ENCODE results near the gene TAF11L7. TPM values are rescaled to one million over a fixed set of nuclear protein-coding genes. Genes with fewer than 3 reads are reported as not detected.
"Not testable (repeated sequence)": the region's sequence is repeated elsewhere in the genome, so short reads cannot be mapped to it uniquely, and the experiment has no call there.

Gene TAF11L7
- total RNA-seq, 1 donor from 2014 or later, result not detected

GRCh38 chr5:17614872-17615605 lies 29.5 kb upstream of the TAF11L7 start:
- H3K9me3 Mint-ChIP-seq (ENCODE audit: unreplicated experiment), result no peaks in the 10 kb centered on the region
- no peaks in the 10 kb centered on the region for H3K36me3 Mint-ChIP-seq (ENCODE audit: low read depth, unreplicated experiment)
- no peaks in the 10 kb centered on the region for H3K27me3 Mint-ChIP-seq (ENCODE audit: unreplicated experiment)
- H3K27ac Mint-ChIP-seq (ENCODE audit: unreplicated experiment), result no peak overlapping the region
- DNase-seq (ENCODE audit: low spot score), result no peak
- H3K4me1 Mint-ChIP-seq (ENCODE audit: unreplicated experiment), result no peaks in the 10 kb centered on the region
- H3K4me3 Mint-ChIP-seq (ENCODE audit: unreplicated experiment), result no peak overlapping the region
- TF ChIP-seq CTCF (IDR thresholded peaks at IDR 0.05; ENCODE audit: unreplicated experiment), result no peak

- H3K36me3 Mint-ChIP-seq (ENCODE audit: low read depth, unreplicated experiment); H3K4me3 Mint-ChIP-seq (ENCODE audit: unreplicated experiment); H3K9me3 Mint-ChIP-seq (ENCODE audit: unreplicated experiment); H3K27me3 Mint-ChIP-seq (ENCODE audit: unreplicated experiment); H3K27ac Mint-ChIP-seq (ENCODE audit: unreplicated experiment); DNase-seq (ENCODE audit: low spot score); H3K4me1 Mint-ChIP-seq (ENCODE audit: unreplicated experiment): not testable (repeated sequence)
These were observed 24.5 kb upstream of the TAF11L7 start, which contains the start of gene TAF11L12 for GRCh38 chr5:17610092-17610491. TSS of gene TAF11L12 (plus strand) at chr5:17610392.

GRCh38 chr5:17607461-17607860 lies 21.9 kb upstream of the TAF11L7 start:
- not testable (repeated sequence) for DNase-seq (ENCODE audit: low spot score); H3K9me3 Mint-ChIP-seq (ENCODE audit: unreplicated experiment); H3K27me3 Mint-ChIP-seq (ENCODE audit: unreplicated experiment); H3K4me3 Mint-ChIP-seq (ENCODE audit: unreplicated experiment); H3K36me3 Mint-ChIP-seq (ENCODE audit: low read depth, unreplicated experiment); H3K27ac Mint-ChIP-seq (ENCODE audit: unreplicated experiment); H3K4me1 Mint-ChIP-seq (ENCODE audit: unreplicated experiment)

GRCh38 chr5:17604951-17605350 lies 19.4 kb upstream of the TAF11L7 start:
- no peaks in the 10 kb centered on the region for H3K36me3 Mint-ChIP-seq (ENCODE audit: low read depth, unreplicated experiment)
- H3K4me3 Mint-ChIP-seq (ENCODE audit: unreplicated experiment), result no peak overlapping the region
- peaks cover 1% of the 10 kb centered on the region for H3K27me3 Mint-ChIP-seq (ENCODE audit: unreplicated experiment)
- no peak for DNase-seq (ENCODE audit: low spot score)
- no peak for TF ChIP-seq CTCF (IDR thresholded peaks at IDR 0.05; ENCODE audit: unreplicated experiment)
- peaks cover 4% of the 10 kb centered on the region for H3K9me3 Mint-ChIP-seq (ENCODE audit: unreplicated experiment)
- peaks cover 3% of the 10 kb centered on the region for H3K4me1 Mint-ChIP-seq (ENCODE audit: unreplicated experiment)
- no peak overlapping the region for H3K27ac Mint-ChIP-seq (ENCODE audit: unreplicated experiment)

GRCh38 chr5:17603880-17604279 lies 18.3 kb upstream of the TAF11L7 start, which contains the start of gene TAF11L11:
TSS of gene TAF11L11 (plus strand) at chr5:17604183.
- H3K27me3 Mint-ChIP-seq (ENCODE audit: unreplicated experiment); H3K9me3 Mint-ChIP-seq (ENCODE audit: unreplicated experiment); H3K27ac Mint-ChIP-seq (ENCODE audit: unreplicated experiment); H3K4me1 Mint-ChIP-seq (ENCODE audit: unreplicated experiment); DNase-seq (ENCODE audit: low spot score); H3K36me3 Mint-ChIP-seq (ENCODE audit: low read depth, unreplicated experiment); H3K4me3 Mint-ChIP-seq (ENCODE audit: unreplicated experiment): not testable (repeated sequence)

GRCh38 chr5:17597728-17598127 lies 12.2 kb upstream of the TAF11L7 start, which contains the start of gene TAF11L10:
TSS of gene TAF11L10 (minus strand) at chr5:17597828.
- H3K4me1 Mint-ChIP-seq (ENCODE audit: unreplicated experiment); H3K36me3 Mint-ChIP-seq (ENCODE audit: low read depth, unreplicated experiment); H3K4me3 Mint-ChIP-seq (ENCODE audit: unreplicated experiment); H3K27ac Mint-ChIP-seq (ENCODE audit: unreplicated experiment); DNase-seq (ENCODE audit: low spot score); H3K9me3 Mint-ChIP-seq (ENCODE audit: unreplicated experiment); H3K27me3 Mint-ChIP-seq (ENCODE audit: unreplicated experiment): not testable (repeated sequence)

GRCh38 chr5:17594255-17594654 lies 8.7 kb upstream of the TAF11L7 start, which contains the start of gene TAF11L9:
TSS of gene TAF11L9 (minus strand) at chr5:17594394.
- DNase-seq (ENCODE audit: low spot score); H3K36me3 Mint-ChIP-seq (ENCODE audit: low read depth, unreplicated experiment); H3K4me3 Mint-ChIP-seq (ENCODE audit: unreplicated experiment); H3K27ac Mint-ChIP-seq (ENCODE audit: unreplicated experiment); H3K4me1 Mint-ChIP-seq (ENCODE audit: unreplicated experiment); H3K9me3 Mint-ChIP-seq (ENCODE audit: unreplicated experiment); H3K27me3 Mint-ChIP-seq (ENCODE audit: unreplicated experiment): not testable (repeated sequence)

- not testable (repeated sequence) for H3K27me3 Mint-ChIP-seq (ENCODE audit: unreplicated experiment); H3K36me3 Mint-ChIP-seq (ENCODE audit: low read depth, unreplicated experiment)
These were observed 5.3 kb upstream of the TAF11L7 start, which contains the start of gene TAF11L8 for GRCh38 chr5:17590860-17591259. TSS of gene TAF11L8 (minus strand) at chr5:17590960.

More at GRCh38 chr5:17590860-17591259, 5.3 kb upstream of the TAF11L7 start, which contains the start of gene TAF11L8:
- H3K4me1 Mint-ChIP-seq (ENCODE audit: unreplicated experiment); H3K4me3 Mint-ChIP-seq (ENCODE audit: unreplicated experiment); DNase-seq (ENCODE audit: low spot score); H3K27ac Mint-ChIP-seq (ENCODE audit: unreplicated experiment); H3K9me3 Mint-ChIP-seq (ENCODE audit: unreplicated experiment): not testable (repeated sequence)

Measured in endothelial cell (in vitro differentiated cells).